Spleen (tissue), 11 donors: ENCODE measurements around the gene RAD9A. TPM values are rescaled to one million over a fixed set of nuclear protein-coding genes. Genes with fewer than 3 reads are reported as not detected.

ENCODE experiments used
- DNase-seq: peaks from one replicate; pipeline ENCODE4 v3.0.0-alpha.2; 2020
- H3K27ac ChIP-seq, 8 donors: fragments of 200-600 bp; sonication (generic) in 7 of 8; 1 replicate in 4 of 8; 2 replicates in 4 of 8; pipeline versions ENCODE4 v1.5.0 to v1.8.0; 2016 to 2021; ENCODE audit warnings: inconsistent platforms in 4 of 8, mild to moderate bottlenecking in 4 of 8, moderate library complexity in 1 of 8
- H3K27me3 ChIP-seq, 7 donors: fragments of 200-600 bp; sonication (generic) in 6 of 7; replicated peaks in 1 of 7; 1 replicate in 4 of 7; 2 replicates in 3 of 7; pipeline versions ENCODE4 v1.5.0 to v1.8.0; 2016 to 2021; ENCODE audit warnings: inconsistent platforms in 3 of 7, mild to moderate bottlenecking in 1 of 7
- H3K36me3 ChIP-seq, 6 donors: fragments of 200-600 bp; sonication (generic) in 5 of 6; 1 replicate in 4 of 6; 2 replicates in 2 of 6; pipeline versions ENCODE4 v1.5.0 to v1.8.0; 2016 to 2021; ENCODE audit warnings: inconsistent platforms in 2 of 6
- H3K4me1 ChIP-seq, 6 donors: fragments of 200-600 bp; sonication (generic) in 5 of 6; 1 replicate in 3 of 6; 2 replicates in 3 of 6; pipeline versions ENCODE4 v1.5.0 to v1.8.0; 2016 to 2021; ENCODE audit warnings: inconsistent platforms in 3 of 6
- H3K4me3 ChIP-seq, 8 donors: fragments of 200-600 bp; sonication (generic) in 7 of 8; 1 replicate in 4 of 8; 2 replicates in 4 of 8; pipeline versions ENCODE4 v1.5.0 to v1.8.0; 2016 to 2021; ENCODE audit warnings: inconsistent platforms in 4 of 8, mild to moderate bottlenecking in 4 of 8, moderate library complexity in 2 of 8
- H3K9me3 ChIP-seq, 8 donors: fragments of 200-600 bp; sonication (generic) in 7 of 8; 1 replicate in 4 of 8; 2 replicates in 4 of 8; pipeline versions ENCODE4 v1.5.0 to v1.8.0; 2016 to 2021; ENCODE audit warnings: inconsistent platforms in 4 of 8
- POLR2A ChIP-seq, 3 donors: fragments of 450-650 bp; IDR thresholded peaks; one replicate each; pipeline ENCODE4 v1.5.1; 2017; ENCODE audit warnings: antibody characterized with exemption in 3 of 3, mild to moderate bottlenecking in 1 of 3
- POLR2AphosphoS5 ChIP-seq, 3 donors: sonication (generic); formaldehyde crosslinking; IDR thresholded peaks; one replicate each; pipeline ENCODE4 v1.5.1; 2017; ENCODE audit warnings: antibody characterized with exemption in 3 of 3
- WGBS, 5 donors: extraction: QIAGEN DNeasy Blood & Tissue Kit in 3 of 5; methylation state at CpG; one replicate each; pipeline versions ENCODE4 v1.1.5 to v1.1.7; 2013 to 2018; 5-methylcytosine and 5-hydroxymethylcytosine counted together
- intact Hi-C: fragments of 100-400 bp; cut with DNase I; formaldehyde crosslinking; loops from one replicate; pipeline ENCODE4 v1.15.0; 2023; ENCODE audit warnings: low total_unique reads
- polyA plus RNA-seq, 3 donors: library from polyadenylated mRNA; stranded (reverse); fragments of 200-250 nt; gene quantifications; one replicate each; pipeline ENCODE4 v1.2.1, GENCODE V29; 2013
- total RNA-seq, 7 donors: library from RNA; depleted of rRNA in 3 of 7; stranded (reverse); fragments of >200 nt in 3 of 7; fragmentation: NEBNext Ultra II Directional in 4 of 7; extraction: Animal tissue kit (Norgen Biotek cat#: 25700) in 4 of 7; gene quantifications; one replicate each; pipeline versions ENCODE4 v1.1.0 to v1.2.1, GENCODE V29; 2016 to 2021
- TF ChIP-seq, protein P1 (sequence below), 11 experiments: fragments of 200-600 bp in 7 of 11; fragments of 450-650 bp in 4 of 11; sonication (generic) in 4 of 11; IDR thresholded peaks in 8 of 11; conservative IDR thresholded peaks in 3 of 11; 1 replicate in 7 of 11; 2 replicates in 4 of 11; pipeline versions ENCODE4 v1.4.0 to v1.8.0; 2016 to 2021; ENCODE audit warnings: antibody characterized with exemption in 11 of 11, inconsistent platforms in 4 of 11, mild to moderate bottlenecking in 1 of 11
- donor health status: healthy with polysubstance abuse.
- donor health status: DM: no; HTN: no; CAD: no; lungs with moderate emphysema.
- donor health status: DM: no; HTN: no; CAD: no.
- donor health status: Bipolar disorder and iron deficiency.
- donor health status: healthy.
- donor health status: DM: no; HTN: no; CAD: no.
- donor health status: DM: yes; HTN: yes; CAD: no.

RAD9A gene
- total and polyA plus RNA-seq, 10 donors = 18.2 to 44.8 (median 30.1) TPM

DNA sequence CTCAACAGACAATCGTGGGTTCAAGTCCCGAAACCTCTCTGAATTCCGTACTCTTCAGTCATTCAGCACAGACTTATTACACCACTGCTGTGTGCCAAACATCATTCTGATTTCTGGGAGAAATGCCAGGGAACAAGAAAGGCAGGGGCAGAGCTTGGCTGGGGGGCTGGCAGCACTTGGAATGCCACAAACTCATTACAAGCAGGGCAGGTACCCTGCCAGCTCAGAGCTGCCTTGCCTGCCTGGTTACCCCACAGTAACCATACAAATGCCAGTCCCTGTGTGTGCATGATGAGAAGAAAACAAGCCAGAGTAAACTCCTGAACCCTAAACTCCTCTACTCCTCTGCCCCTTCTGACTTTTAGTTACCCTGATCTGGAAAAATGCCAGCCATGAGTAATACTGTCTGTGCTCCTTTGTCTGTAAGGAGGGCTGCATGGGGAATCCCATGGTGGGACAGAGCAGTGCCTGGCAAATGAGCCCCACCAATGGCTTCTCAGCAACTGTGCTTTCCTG, 6.9 kb upstream of the RAD9A start:
- no peaks in the 10 kb centered on the region for H3K27me3 ChIP-seq
- H3K4me3 ChIP-seq = no peak overlapping the region
- H3K27ac ChIP-seq = no peak overlapping the region
- TF ChIP-seq, protein P1, sequence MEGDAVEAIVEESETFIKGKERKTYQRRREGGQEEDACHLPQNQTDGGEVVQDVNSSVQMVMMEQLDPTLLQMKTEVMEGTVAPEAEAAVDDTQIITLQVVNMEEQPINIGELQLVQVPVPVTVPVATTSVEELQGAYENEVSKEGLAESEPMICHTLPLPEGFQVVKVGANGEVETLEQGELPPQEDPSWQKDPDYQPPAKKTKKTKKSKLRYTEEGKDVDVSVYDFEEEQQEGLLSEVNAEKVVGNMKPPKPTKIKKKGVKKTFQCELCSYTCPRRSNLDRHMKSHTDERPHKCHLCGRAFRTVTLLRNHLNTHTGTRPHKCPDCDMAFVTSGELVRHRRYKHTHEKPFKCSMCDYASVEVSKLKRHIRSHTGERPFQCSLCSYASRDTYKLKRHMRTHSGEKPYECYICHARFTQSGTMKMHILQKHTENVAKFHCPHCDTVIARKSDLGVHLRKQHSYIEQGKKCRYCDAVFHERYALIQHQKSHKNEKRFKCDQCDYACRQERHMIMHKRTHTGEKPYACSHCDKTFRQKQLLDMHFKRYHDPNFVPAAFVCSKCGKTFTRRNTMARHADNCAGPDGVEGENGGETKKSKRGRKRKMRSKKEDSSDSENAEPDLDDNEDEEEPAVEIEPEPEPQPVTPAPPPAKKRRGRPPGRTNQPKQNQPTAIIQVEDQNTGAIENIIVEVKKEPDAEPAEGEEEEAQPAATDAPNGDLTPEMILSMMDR (IDR thresholded peaks at IDR 0.05 in 8 of 11, conservative IDR thresholded peaks at IDR 0.05 in 3 of 11) = no peak
- TF ChIP-seq POLR2AphosphoS5 (IDR thresholded peaks at IDR 0.05) = no peak
- no peak for TF ChIP-seq POLR2A (IDR thresholded peaks at IDR 0.05)
- H3K9me3 ChIP-seq = no peaks in the 10 kb centered on the region
- WGBS, 5 donors = 82 to 97% (median 91%) methylated on average over 3 of the region's 3 CpGs
- peaks cover 8 to 48% (median 26%) of the 10 kb centered on the region in 6 donors for H3K4me1 ChIP-seq
- intact Hi-C loops = loop anchor here (5.0 to 10.0 kb wide), 2 partner anchors 38 to 130 kb away; no protein-coding TSS in a partner anchor
- no peaks in the 10 kb centered on the region for H3K36me3 ChIP-seq
- DNase-seq = no peak

GRCh38 chr11:67387069-67387468, 4.7 kb upstream of the RAD9A start:
- DNase-seq = no peak
- Histone ChIP-seq H3K27ac (no peak overlapping the region), H3K9me3 (no peaks in the 10 kb centered on the region), H3K36me3 (no peaks in the 10 kb centered on the region), H3K4me1 (peaks cover 12 to 45% (median 25%) of the 10 kb centered on the region in 6 donors), H3K27me3 (no peaks in the 10 kb centered on the region), H3K4me3 (no peak overlapping the region)
- TF ChIP-seq, protein P1 (IDR thresholded peaks at IDR 0.05 in 8 of 11, conservative IDR thresholded peaks at IDR 0.05 in 3 of 11) = no peak
- TF ChIP-seq POLR2A (IDR thresholded peaks at IDR 0.05) = no peak
- no peak for TF ChIP-seq POLR2AphosphoS5 (IDR thresholded peaks at IDR 0.05)
- 20 to 46% (median 32%) methylated on average over 9 of the region's 9 CpGs for WGBS, 5 donors
- intact Hi-C loops = loop anchor here (10.0 kb wide), 1 partner anchor 132 kb away; no protein-coding TSS in a partner anchor

GRCh38 chr11:67387518-67387917, 4.3 kb upstream of the RAD9A start:
- no peak overlapping the region for H3K27ac ChIP-seq
- WGBS, 5 donors = 71 to 84% (median 75%) methylated on average over 6 of the region's 6 CpGs
- H3K4me3 ChIP-seq = no peak overlapping the region
- H3K36me3 ChIP-seq = no peaks in the 10 kb centered on the region
- TF ChIP-seq, protein P1 (IDR thresholded peaks at IDR 0.05 in 8 of 11, conservative IDR thresholded peaks at IDR 0.05 in 3 of 11) = no peak
- no peak for TF ChIP-seq POLR2A (IDR thresholded peaks at IDR 0.05)
- peaks cover 11 to 45% (median 25%) of the 10 kb centered on the region in 6 donors for H3K4me1 ChIP-seq
- H3K9me3 ChIP-seq = no peaks in the 10 kb centered on the region
- intact Hi-C loops = loop anchor here (10.0 kb wide), 1 partner anchor 133 kb away; no protein-coding TSS in a partner anchor
- no peaks in the 10 kb centered on the region for H3K27me3 ChIP-seq
- no peak for DNase-seq

GRCh38 chr11:67389477-67389876, 2.3 kb upstream of the RAD9A start:
- Histone ChIP-seq H3K4me3 (no peak overlapping the region), H3K4me1 (peaks cover 12 to 58% (median 35%) of the 10 kb centered on the region in 6 donors), H3K36me3 (peaks cover 0 to 14% (median 0%) of the 10 kb centered on the region in 6 donors), H3K27me3 (no peaks in the 10 kb centered on the region), H3K27ac (no peak overlapping the region), H3K9me3 (no peaks in the 10 kb centered on the region)
- WGBS, 5 donors = 64 to 78% (median 72%) methylated on average over 6 of the region's 6 CpGs
- DNase-seq = peak; percentile 82
- intact Hi-C loops = loop anchor here (10.0 kb wide), 1 partner anchor 135 kb away; no protein-coding TSS in a partner anchor
- TF ChIP-seq, protein P1 (IDR thresholded peaks at IDR 0.05 in 8 of 11, conservative IDR thresholded peaks at IDR 0.05 in 3 of 11) = peak; percentile 40 to 76 (median 60)
- TF ChIP-seq POLR2A (IDR thresholded peaks at IDR 0.05) (no peak), POLR2AphosphoS5 (IDR thresholded peaks at IDR 0.05) (peak in 1 of 3 donors; percentile 16)
